H1 (cell line): ENCODE results near the gene KLF9. TPM values are rescaled to one million over a fixed set of nuclear protein-coding genes. Genes with fewer than 3 reads are reported as not detected.

Experiments
- CTCF ChIA-PET: fragments of 300-600 bp; sonication (Branson Sonifier 250); formaldehyde crosslinking; loops from one replicate; lab custom pipeline; 2021; ENCODE audit not compliant: partially characterized antibody; lab: Charles Lee
- POLR2A ChIA-PET: fragments of 300-600 bp; sonication (Branson Sonifier 250); formaldehyde crosslinking; loops from one replicate; lab custom pipeline; 2021; ENCODE audit warnings: inconsistent platforms; ENCODE audit not compliant: partially characterized antibody; lab: Charles Lee
- DNase-seq, 2 experiments: peaks; one replicate each; pipeline versions ENCODE4 v3.0.0 to v3.0.0-alpha.2; 2010 to 2022; ENCODE audit warnings: low spot score in 2 of 2, low read depth in 1 of 2, mixed read lengths in 1 of 2
- FAIRE-seq: peaks from 2 replicates; lab custom pipeline; 2011; peaks lifted over from hg19 to GRCh38; lab: Jason Lieb, UNC
- H2AFZ ChIP-seq: 2 replicates; pipeline ENCODE4 v1.8.1; 2012; ENCODE audit warnings: low read length, inconsistent platforms
- H2AK5ac ChIP-seq: 2 replicates; pipeline ENCODE4 v1.6.1; 2013; ENCODE audit warnings: low read depth, low read length
- H2BK120ac ChIP-seq: replicated peaks from 2 replicates; pipeline ENCODE3; 2013; ENCODE audit warnings: low read depth, low read length, inconsistent platforms
- H2BK12ac ChIP-seq: 2 replicates; pipeline ENCODE4 v1.6.1; 2013; ENCODE audit warnings: low read depth, low read length
- H2BK15ac ChIP-seq: 2 replicates; pipeline ENCODE4 v1.6.1; 2013; ENCODE audit warnings: low read length
- H2BK20ac ChIP-seq: 2 replicates; pipeline ENCODE4 v1.6.1; 2013; ENCODE audit warnings: low read length
- H2BK5ac ChIP-seq: 2 replicates; pipeline ENCODE4 v1.6.1; 2013; ENCODE audit warnings: low read depth, low read length
- H3K14ac ChIP-seq: 2 replicates; pipeline ENCODE4 v1.6.1; 2013; ENCODE audit warnings: inconsistent platforms; ENCODE audit not compliant: insufficient read length
- H3K18ac ChIP-seq: 2 replicates; pipeline ENCODE4 v1.6.1; 2013; ENCODE audit warnings: low read length; ENCODE audit errors: extremely low read depth
- H3K23ac ChIP-seq: 2 replicates; pipeline ENCODE4 v1.6.1; 2013; ENCODE audit warnings: inconsistent platforms; ENCODE audit not compliant: insufficient read length
- H3K23me2 ChIP-seq: 2 replicates; pipeline ENCODE4 v1.6.1; 2013; ENCODE audit warnings: low read depth, low read length
- H3K27ac ChIP-seq: 2 replicates; pipeline ENCODE4 v1.6.1; 2011; ENCODE audit warnings: low read depth, low read length, inconsistent platforms
- H3K27me3 ChIP-seq, 4 experiments: replicated peaks in 1 of 4; 1 replicate in 1 of 4; 2 replicates in 3 of 4; pipeline versions ENCODE4 v1.6.1 to v1.8.1; 2011 to 2013; ENCODE audit warnings: low read length in 3 of 4, mild to moderate bottlenecking in 3 of 4, inconsistent platforms in 2 of 4, mixed read lengths in 2 of 4, moderate library complexity in 1 of 4; ENCODE audit not compliant: control insufficient read depth in 3 of 4, insufficient read depth in 3 of 4; ENCODE audit errors: extremely low read depth in 1 of 4
- H3K36me3 ChIP-seq, 4 experiments: 2 replicates each; pipeline versions ENCODE4 v1.6.1 to v1.8.1; 2011 to 2013; ENCODE audit warnings: mild to moderate bottlenecking in 4 of 4, low read length in 3 of 4, moderate library complexity in 2 of 4, control low read depth in 1 of 4, inconsistent platforms in 1 of 4; ENCODE audit not compliant: insufficient read depth in 4 of 4, control insufficient read depth in 2 of 4
- H3K4ac ChIP-seq: replicated peaks from 2 replicates; pipeline ENCODE3; 2013; ENCODE audit warnings: low read length, low read depth, mixed read lengths, inconsistent platforms; ENCODE audit not compliant: insufficient read length
- H3K4me1 ChIP-seq, 4 experiments: replicated peaks in 1 of 4; 1 replicate in 1 of 4; 2 replicates in 3 of 4; pipeline versions ENCODE4 v1.6.1 to v1.8.1; 2011 to 2013; ENCODE audit warnings: low read length in 3 of 4, inconsistent platforms in 2 of 4, mixed read lengths in 1 of 4; ENCODE audit not compliant: insufficient read depth in 4 of 4, control insufficient read depth in 3 of 4
- H3K4me2 ChIP-seq, 2 experiments: 2 replicates each; pipeline versions ENCODE4 v1.6.1 to v1.8.1; 2011 to 2013; ENCODE audit warnings: low read depth in 2 of 2, low read length in 2 of 2, control low read depth in 1 of 2, inconsistent platforms in 1 of 2, mild to moderate bottlenecking in 1 of 2; ENCODE audit not compliant: insufficient read depth in 1 of 2
- H3K4me3 ChIP-seq, 4 experiments: fragments of 200-600, 300-600 bp in 1 of 4; sonication (generic), shearing (Covaris generic), sonication (Bioruptor Twin) in 1 of 4; 2 replicates each; pipeline versions ENCODE4 v1.5.1 to v1.8.1; 2011 to 2016; ENCODE audit warnings: low read length in 4 of 4, low read depth in 3 of 4, control low read depth in 2 of 4, inconsistent platforms in 2 of 4, mild to moderate bottlenecking in 2 of 4, mixed read lengths in 1 of 4, moderate library complexity in 1 of 4; ENCODE audit not compliant: insufficient read depth in 2 of 4; ENCODE audit errors: extremely low read depth in 1 of 4
- H3K56ac ChIP-seq: replicated peaks from 2 replicates; pipeline ENCODE3; 2013; ENCODE audit warnings: low read depth, mild to moderate bottlenecking, mixed read lengths, low read length, inconsistent platforms; ENCODE audit not compliant: insufficient read length
- H3K79me1 ChIP-seq: 2 replicates; pipeline ENCODE4 v1.6.1; 2013; ENCODE audit warnings: low read depth, low read length, control low read depth
- H3K79me2 ChIP-seq, 2 experiments: 2 replicates each; pipeline versions ENCODE4 v1.6.1 to v1.8.1; 2012 to 2013; ENCODE audit warnings: low read length in 2 of 2, mild to moderate bottlenecking in 2 of 2, inconsistent platforms in 1 of 2; ENCODE audit not compliant: insufficient read depth in 2 of 2, control insufficient read depth in 1 of 2
- H3K9ac ChIP-seq, 4 experiments: replicated peaks in 1 of 4; 1 replicate in 1 of 4; 2 replicates in 3 of 4; pipeline versions ENCODE4 v1.6.1 to v1.8.1; 2011 to 2013; ENCODE audit warnings: low read depth in 3 of 4, low read length in 3 of 4, control low read depth in 2 of 4, mild to moderate bottlenecking in 2 of 4, moderate library complexity in 2 of 4, inconsistent platforms in 1 of 4; ENCODE audit errors: extremely low read depth in 1 of 4
- H3K9me3 ChIP-seq, 2 experiments: 2 replicates each; pipeline versions ENCODE4 v1.6.1 to v1.8.1; 2012 to 2013; ENCODE audit warnings: mild to moderate bottlenecking in 2 of 2, moderate library complexity in 2 of 2, control low read depth in 1 of 2, inconsistent platforms in 1 of 2, low read depth in 1 of 2, low read length in 1 of 2, mixed read lengths in 1 of 2; ENCODE audit not compliant: insufficient read depth in 2 of 2
- H4K20me1 ChIP-seq, 2 experiments: replicated peaks in 1 of 2; 2 replicates each; pipeline versions ENCODE3 to v1.8.1; 2011 to 2013; ENCODE audit warnings: inconsistent platforms in 2 of 2, low read length in 2 of 2, mild to moderate bottlenecking in 1 of 2; ENCODE audit not compliant: insufficient read depth in 2 of 2, control insufficient read depth in 1 of 2
- H4K5ac ChIP-seq: 2 replicates; pipeline ENCODE4 v1.6.1; 2013; ENCODE audit warnings: low read length, low read depth, mixed read lengths, inconsistent platforms; ENCODE audit not compliant: insufficient read length
- H4K8ac ChIP-seq: 2 replicates; pipeline ENCODE4 v1.8.0; 2013; ENCODE audit warnings: mild to moderate bottlenecking, moderate library complexity, low read length, inconsistent platforms; ENCODE audit not compliant: insufficient read depth; ENCODE audit errors: extremely low read depth
- H4K91ac ChIP-seq: replicated peaks from 2 replicates; pipeline ENCODE3; 2013; ENCODE audit warnings: low read length, mixed read lengths, inconsistent platforms; ENCODE audit not compliant: insufficient read length
- CHD1 ChIP-seq: IDR thresholded peaks from 2 replicates; pipeline ENCODE4 v1.6.1; 2012; ENCODE audit warnings: low read depth, low read length, improper control_type of control experiment
- EP300 ChIP-seq, 2 experiments: IDR thresholded peaks; 1 replicate in 1 of 2; 2 replicates in 1 of 2; pipeline ENCODE4 v1.6.1; 2011 to 2012; ENCODE audit warnings: low read depth in 2 of 2, low read length in 2 of 2, mild to moderate bottlenecking in 2 of 2, borderline replicate concordance in 1 of 2, inconsistent platforms in 1 of 2, moderate library complexity in 1 of 2
- GABPA ChIP-seq: IDR thresholded peaks from 2 replicates; pipeline ENCODE4 v1.6.1; 2011; ENCODE audit warnings: mild to moderate bottlenecking, low read length, moderate library complexity, borderline replicate concordance; ENCODE audit not compliant: insufficient read depth
- JUND ChIP-seq: IDR thresholded peaks from 2 replicates; pipeline ENCODE4 v1.6.1; 2011; ENCODE audit warnings: mild to moderate bottlenecking, improper control_type of control experiment, low read length
- NRF1 ChIP-seq: IDR thresholded peaks from 2 replicates; pipeline ENCODE4 v1.6.1; 2011; ENCODE audit warnings: mild to moderate bottlenecking, low read depth, low read length, improper control_type of control experiment
- RBBP5 ChIP-seq: IDR thresholded peaks from 2 replicates; pipeline ENCODE4 v1.7.1; 2012; ENCODE audit warnings: low read depth, mild to moderate bottlenecking, inconsistent platforms, low read length, moderate library complexity, borderline replicate concordance
- RNF2 ChIP-seq: fragments of 200-900, 300-1000 bp; sonication (generic); IDR thresholded peaks from 2 replicates; pipeline ENCODE4 v1.7.1; 2016; ENCODE audit warnings: borderline replicate concordance, low read depth, mild to moderate bottlenecking, antibody characterized with exemption, low read length; ENCODE audit not compliant: poor library complexity, severe bottlenecking; ENCODE audit errors: missing control alignments
- SRF ChIP-seq: IDR thresholded peaks from 2 replicates; pipeline ENCODE4 v1.6.1; 2011; ENCODE audit warnings: mild to moderate bottlenecking, low read depth, low read length, moderate library complexity
- TEAD4 ChIP-seq: IDR thresholded peaks from 2 replicates; pipeline ENCODE4 v1.6.1; 2012; ENCODE audit warnings: low read depth, low read length, inconsistent platforms, mixed read lengths
- USF2 ChIP-seq: IDR thresholded peaks from 2 replicates; pipeline ENCODE4 v1.6.1; 2011; ENCODE audit warnings: low read length, improper control_type of control experiment
- YY1 ChIP-seq: IDR thresholded peaks from 2 replicates; pipeline ENCODE4 v1.6.1; 2011; ENCODE audit warnings: low read depth, mild to moderate bottlenecking, low read length
- WGBS, 2 experiments: shearing (Covaris generic) in 1 of 2; methylation state at CpG; one replicate each; pipeline versions ENCODE4 v1.1.6 to v1.1.7; 2013 to 2015; ENCODE audit warnings: low lambda C conversion rate in 2 of 2, mixed read lengths in 2 of 2, inconsistent platforms in 1 of 2, low coverage in 1 of 2, missing lambda C conversion rate in 1 of 2; ENCODE audit not compliant: insufficient replicate concordance in 2 of 2, insufficient coverage in 1 of 2, insufficient read length in 1 of 2; ENCODE audit errors: extremely low coverage in 1 of 2, missing lambda C conversion rate in 1 of 2; 5-methylcytosine and 5-hydroxymethylcytosine counted together
- polyA plus RNA-seq, 7 experiments: library from polyadenylated mRNA; depleted of rRNA in 3 of 7; stranded (reverse) in 5 of 7; unstranded in 2 of 7; fragments of >200 nt in 5 of 7; fragments of 200-250 nt in 2 of 7; gene quantifications; 1 replicate in 5 of 7; 2 replicates in 1 of 7; 4 replicates in 1 of 7; pipeline versions ENCODE4 v1.2.1 to v1.2.3, GENCODE V29; 2011 to 2013; ENCODE audit warnings: missing spikeins in 2 of 7, mixed read lengths in 2 of 7
- total RNA-seq: library from RNA; stranded (reverse); fragmentation: NEBNext Ultra II Directional; extraction: Animal tissue kit (Norgen Biotek cat#: 25700); gene quantifications from 2 replicates; pipeline ENCODE4 v1.2.1, GENCODE V29; 2021

The KLF9 gene
- total and polyA plus RNA-seq, 2 of the 8 experiments (the other 6 are each of a cell fraction or from before 2014, with no cell fraction given) = 0.47 to 0.82 TPM

GRCh38 chr9:70439991-70440706 lies 25.7 kb upstream of the KLF9 start:
- Histone ChIP-seq H2BK120ac (no peak overlapping the region), H3K79me1 (no peaks in the 10 kb centered on the region), H3K27me3 (no peaks in the 10 kb centered on the region), H4K8ac (no peak overlapping the region), H2AFZ (no peak overlapping the region), H3K36me3 (no peaks in the 10 kb centered on the region), H3K4me2 (no peak overlapping the region), H2BK20ac (no peak overlapping the region), H2BK5ac (no peak overlapping the region), H3K23ac (no peak overlapping the region), H3K14ac (no peak overlapping the region), H3K9ac (no peak overlapping the region), H3K27ac (no peak overlapping the region), H3K23me2 (no peaks in the 10 kb centered on the region), H3K79me2 (no peaks in the 10 kb centered on the region), H3K4me1 (no peaks in the 10 kb centered on the region), H4K5ac (no peak overlapping the region), H2BK12ac (no peak overlapping the region), H4K20me1 (no peaks in the 10 kb centered on the region), H2AK5ac (no peak overlapping the region), H3K4ac (no peak overlapping the region), H4K91ac (no peak overlapping the region), H3K18ac (no peak overlapping the region), H3K4me3 (no peak overlapping the region), H3K9me3 (no peaks in the 10 kb centered on the region), H2BK15ac (no peak overlapping the region), H3K56ac (no peak overlapping the region)
- no peak for DNase-seq
- ChIA-PET CTCF (interaction anchor here (0.6 kb wide), 1 partner anchor 71 kb away, joined by 3 read pairs; no protein-coding TSS in a partner anchor), POLR2A (interaction anchor here (0.6 kb wide), 1 partner anchor 127 kb away, joined by 4 read pairs; no protein-coding TSS in a partner anchor)
- WGBS, 2 experiments = 85% methylated on average over 5 of the region's 5 CpGs; no CpG with 5 or more reads in 1 of the 2 experiments
- TF ChIP-seq RNF2 (no peak), SRF (no peak), CHD1 (no peak), USF2 (no peak), YY1 (no peak), EP300 (IDR thresholded peaks at IDR 0.05; ENCODE audit: borderline replicate concordance in 1 of 2, low read depth in 2 of 2, low read length in 2 of 2) (no peak), NRF1 (no peak), TEAD4 (no peak), GABPA (no peak), RBBP5 (no peak), JUND (no peak)
- no peak for FAIRE-seq
